HG03135 (cell line): ENCODE results near the gene KPTN.
A peak's percentile ranks its signal among the peaks of the same experiment; 100 is the strongest.

Experiments
- ATAC-seq: cut with Tn5 transposase; IDR thresholded peaks from one replicate; pipeline ENCODE4 v1.9.1; 2021; ENCODE audit warnings: mild to moderate bottlenecking, moderate library complexity; ENCODE audit not compliant: unreplicated experiment

Gene KPTN

DNA sequence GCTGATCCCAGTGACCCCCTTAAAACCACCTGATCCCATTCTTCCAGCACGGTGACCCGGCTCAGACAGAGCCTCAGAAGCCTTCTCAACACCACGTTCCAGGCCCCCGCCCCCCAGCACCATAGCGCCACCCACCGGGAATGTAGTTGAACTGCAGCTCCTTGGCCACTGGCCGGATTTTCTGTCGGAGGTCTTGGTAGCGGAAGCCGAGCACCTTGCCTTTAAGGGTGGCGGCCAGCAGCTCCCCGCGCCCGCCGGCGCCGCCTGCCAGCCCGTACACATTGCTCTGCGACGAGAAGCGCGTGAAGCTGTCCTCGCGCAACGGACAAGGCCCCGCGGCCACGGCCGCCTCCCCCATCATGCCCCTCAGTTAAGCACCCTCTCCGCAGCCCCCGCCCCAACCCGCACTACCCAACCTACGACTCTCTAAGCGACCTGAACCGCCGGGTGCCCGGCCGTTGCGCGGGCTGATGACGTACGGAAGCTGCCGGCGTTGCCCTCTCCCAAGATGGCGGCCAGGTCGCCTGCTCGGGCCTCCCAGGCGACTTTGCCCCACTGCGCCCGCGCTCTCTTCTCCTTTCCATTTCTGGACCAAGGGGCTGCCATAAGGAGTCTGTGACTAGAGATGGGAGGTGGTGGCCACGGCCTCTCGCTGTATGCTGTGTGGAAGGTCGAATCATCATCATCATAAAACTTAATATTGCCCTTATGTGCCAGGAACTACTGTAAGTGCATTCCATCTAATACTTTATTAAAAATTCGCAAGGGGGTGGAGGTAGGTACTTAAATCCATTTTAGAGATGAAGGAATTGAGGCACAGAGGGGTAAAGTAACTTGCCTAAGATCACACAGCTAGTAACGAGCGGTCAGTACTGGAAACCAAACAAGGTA is at the start of gene KPTN:
TSS of gene KPTN (minus strand) at position 420 of the 891 bp plus-strand sequence. CDS start at position 361, 59 bp downstream.
- peak; percentile 64 for ATAC-seq

DNA sequence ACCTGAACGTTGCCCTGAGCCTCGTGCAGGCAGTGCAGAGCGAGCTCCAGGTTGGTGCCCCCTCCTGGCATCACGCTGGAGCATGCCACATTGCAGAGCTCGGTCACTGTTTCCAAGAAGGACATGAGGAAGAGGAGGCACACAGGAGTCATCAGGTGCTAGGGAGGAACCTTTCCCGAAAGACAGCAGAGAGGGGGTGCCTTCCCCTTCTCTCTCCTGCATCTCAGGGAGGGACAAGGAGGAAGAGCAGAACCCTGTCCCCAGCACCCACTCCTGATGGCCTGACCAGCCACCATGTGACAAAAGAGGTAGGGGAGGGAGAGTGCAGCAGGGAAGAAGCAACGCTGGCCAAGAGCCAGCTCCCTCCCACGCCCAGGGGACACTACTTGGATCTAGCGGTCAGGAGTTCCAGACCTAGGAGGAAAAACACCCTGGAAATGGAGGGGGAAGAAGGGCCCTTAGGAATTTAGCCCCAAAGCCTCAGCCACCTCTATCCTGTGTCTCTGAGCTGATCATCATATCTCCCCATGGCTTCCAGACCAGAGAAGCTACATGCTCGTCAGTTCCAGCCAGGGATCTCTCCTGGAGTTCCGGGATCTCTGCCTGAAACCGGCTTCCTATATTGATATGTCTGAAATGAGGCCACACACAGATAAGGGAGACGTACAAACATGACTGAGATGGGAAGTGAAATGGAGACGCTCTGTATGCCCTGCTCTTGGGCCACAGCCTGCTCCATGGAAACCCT is 47.8 kb upstream of the KPTN start:
- ATAC-seq: no peak

DNA sequence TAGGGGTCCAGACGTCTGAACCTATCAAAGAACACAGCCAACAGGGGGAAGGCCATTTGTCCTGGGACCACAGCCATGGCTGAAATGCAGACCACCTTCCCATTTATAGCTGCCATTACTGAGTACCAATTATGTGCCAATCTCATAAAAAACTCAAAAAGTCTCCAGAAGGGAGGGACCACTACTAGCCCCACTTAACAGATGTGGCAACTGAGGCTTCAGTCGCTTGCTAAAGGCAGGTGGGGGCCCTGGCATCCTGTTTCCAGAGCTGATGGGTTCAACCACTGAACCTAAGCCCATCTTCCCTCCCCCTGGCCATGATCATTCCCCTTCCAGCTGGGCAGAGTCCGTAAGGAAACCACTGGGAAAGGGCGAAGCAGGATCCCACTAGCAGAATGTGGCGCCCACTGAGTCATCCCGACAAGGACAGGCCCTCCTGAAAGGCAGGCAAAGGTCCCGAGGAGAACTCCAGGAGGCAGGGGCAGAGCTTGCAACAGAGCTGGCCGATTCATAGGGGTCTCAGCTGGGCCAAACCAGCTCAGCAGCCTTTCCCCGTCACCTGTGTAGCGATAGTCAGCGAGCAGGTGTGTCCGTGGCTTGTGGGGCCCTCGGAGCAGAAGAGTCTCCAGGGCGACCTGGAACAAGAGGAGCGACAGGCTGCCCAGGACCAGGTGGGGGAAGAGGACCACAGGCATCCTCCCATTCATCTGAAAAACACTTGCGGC is 45.2 kb upstream of the KPTN start:
- ATAC-seq: no peak

DNA sequence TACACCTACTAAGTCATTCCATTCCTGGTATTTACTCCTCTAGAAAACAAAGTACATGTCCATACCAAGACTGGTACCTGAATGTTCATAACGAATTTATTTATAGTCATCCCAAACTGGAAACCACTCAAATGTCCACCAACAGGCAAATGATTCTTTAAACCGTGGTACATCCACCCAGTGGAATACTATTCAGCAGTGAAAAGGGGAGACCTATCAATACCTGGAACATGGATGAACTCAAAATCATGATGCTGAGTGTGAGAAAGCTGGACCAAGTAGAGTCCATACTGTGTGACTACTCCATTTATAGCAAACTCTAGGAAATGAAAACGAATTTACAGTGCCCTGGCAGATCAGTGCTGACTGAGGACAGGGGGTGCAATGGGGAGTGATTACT is 42.8 kb upstream of the KPTN start:
- ATAC-seq: no peak

DNA sequence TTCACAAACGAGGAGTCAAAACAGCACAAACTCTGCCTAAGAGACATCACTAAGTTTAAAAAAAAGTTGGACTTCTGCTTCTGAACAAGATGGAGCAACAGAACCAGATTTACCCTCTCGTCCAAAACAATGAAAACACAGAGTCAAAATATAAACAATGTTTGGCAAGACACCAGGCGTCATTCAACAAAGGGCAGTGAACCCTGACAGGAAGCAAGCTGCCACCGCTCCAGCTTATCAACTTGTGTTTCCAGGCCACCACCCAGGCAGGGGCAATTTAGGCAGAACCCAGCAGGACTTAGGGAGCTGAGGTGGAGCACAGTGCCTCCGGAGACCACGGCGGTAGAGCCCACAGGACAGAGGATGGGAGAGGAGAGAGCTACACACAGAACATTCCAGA is 39.5 kb upstream of the KPTN start:
- no peak for ATAC-seq

DNA sequence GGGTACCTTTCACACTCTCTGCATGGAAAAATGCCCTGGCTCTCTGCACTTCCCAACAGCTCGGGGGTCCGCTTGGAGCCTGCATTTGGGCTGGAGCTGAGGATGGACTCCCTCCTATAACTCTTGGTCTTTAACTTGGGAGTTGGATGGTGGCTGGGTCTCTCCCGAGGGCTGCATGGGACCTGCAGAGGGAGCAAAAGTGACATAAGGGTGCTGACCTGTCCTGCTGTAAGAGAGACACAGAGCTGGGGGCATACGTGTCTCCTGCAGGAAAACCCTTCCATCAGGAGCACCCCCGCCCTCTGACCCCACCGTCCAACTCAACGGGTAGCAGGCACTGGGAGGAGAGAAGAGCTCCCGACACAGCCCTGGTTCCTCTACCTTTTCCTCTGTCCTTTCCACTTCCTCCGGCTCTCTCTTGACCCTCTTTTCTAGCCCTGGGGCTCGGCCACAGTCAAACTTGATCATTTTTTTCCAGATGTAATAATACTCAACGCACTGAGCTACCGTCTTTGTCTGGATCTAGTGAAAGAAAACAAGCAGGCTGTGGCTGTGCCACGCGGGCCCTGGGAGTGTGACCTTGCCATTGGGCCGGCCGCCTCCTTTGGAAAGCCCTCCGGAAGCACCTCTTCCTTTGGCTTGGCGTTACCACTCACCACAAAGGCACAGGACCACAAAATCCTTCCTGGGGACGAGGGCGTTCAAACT is 37.6 kb upstream of the KPTN start:
- ATAC-seq: no peak

DNA sequence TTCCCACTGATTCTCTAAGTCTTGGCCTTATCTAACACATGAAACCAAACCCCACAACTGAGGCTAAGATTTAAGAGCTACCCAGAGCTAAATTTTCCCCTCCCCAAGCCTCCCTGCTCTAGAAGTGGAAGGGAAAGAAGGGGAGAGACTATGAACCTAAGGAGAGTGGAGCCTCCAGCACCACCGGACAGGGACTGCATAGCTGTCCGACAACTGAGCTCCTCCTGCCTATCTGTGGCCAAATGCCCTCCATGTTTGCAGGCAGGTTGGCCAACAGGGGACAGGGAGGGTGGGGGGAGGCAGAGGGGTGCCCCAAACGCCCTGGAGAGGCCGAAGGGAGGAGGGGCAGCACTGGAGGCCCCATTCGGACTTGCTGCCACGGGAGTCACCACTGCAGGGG is 36.8 kb upstream of the KPTN start:
- no peak for ATAC-seq

DNA sequence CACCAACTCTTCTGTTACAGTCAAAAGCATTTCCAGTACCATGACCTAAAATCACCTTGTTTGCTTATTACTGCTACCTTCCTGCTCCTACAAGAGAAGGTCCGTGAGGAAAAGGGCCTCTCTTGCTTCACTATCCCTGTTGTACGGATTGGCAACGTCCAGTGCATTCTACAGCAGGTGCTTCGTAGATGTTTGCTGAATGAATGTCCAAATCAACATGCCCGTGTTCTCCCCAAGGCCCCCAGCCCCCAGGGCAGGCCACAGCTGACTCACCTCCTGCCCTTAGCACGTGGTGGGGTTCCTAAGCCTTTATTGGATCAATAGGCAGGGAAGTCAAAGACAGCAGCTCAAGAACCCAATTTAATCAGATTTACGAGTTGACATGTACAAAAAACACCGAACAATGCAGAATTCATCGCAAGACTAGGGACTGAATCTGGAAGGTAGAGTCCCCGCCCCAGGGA is 36.4 kb upstream of the KPTN start:
- no peak for ATAC-seq

DNA sequence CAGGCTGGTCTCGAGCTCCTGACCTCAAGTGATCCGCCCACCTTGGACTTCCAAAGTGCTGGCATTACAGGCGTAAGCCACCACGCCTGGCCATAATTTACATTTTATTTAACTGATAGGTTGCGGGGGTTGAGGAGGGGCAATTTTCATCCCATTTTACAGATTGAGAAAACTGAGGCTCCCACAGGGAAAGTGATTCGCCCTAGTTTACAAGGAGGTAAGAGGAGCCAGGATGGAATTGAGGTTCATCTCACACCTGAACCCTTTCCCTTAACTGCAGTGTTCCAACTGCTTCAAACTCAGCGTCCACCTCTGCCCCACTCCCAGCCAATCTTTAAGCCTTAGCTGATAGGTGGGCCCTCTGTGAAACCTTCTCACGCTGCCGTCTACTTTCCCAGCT is 34.8 kb upstream of the KPTN start:
- ATAC-seq: no peak

DNA sequence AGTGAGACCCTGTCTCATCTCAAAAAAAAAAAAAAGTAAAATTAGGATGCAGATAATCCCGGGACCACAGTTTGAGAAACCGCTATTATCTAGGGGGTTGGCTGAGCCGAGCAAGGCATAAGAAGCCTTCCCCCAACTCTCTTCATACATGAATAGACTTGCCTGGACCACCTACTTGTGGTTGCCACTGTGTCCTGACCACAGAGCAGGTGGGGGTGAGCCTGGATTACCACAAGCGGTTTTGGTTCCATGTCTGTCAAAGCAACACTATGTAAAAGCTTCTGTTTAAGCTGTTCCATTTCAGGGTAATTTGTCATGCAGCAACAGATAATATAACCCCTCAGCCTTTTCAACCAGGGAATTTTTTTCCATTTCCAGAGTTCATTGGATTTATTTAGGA is 34.1 kb upstream of the KPTN start:
- no peak for ATAC-seq

DNA sequence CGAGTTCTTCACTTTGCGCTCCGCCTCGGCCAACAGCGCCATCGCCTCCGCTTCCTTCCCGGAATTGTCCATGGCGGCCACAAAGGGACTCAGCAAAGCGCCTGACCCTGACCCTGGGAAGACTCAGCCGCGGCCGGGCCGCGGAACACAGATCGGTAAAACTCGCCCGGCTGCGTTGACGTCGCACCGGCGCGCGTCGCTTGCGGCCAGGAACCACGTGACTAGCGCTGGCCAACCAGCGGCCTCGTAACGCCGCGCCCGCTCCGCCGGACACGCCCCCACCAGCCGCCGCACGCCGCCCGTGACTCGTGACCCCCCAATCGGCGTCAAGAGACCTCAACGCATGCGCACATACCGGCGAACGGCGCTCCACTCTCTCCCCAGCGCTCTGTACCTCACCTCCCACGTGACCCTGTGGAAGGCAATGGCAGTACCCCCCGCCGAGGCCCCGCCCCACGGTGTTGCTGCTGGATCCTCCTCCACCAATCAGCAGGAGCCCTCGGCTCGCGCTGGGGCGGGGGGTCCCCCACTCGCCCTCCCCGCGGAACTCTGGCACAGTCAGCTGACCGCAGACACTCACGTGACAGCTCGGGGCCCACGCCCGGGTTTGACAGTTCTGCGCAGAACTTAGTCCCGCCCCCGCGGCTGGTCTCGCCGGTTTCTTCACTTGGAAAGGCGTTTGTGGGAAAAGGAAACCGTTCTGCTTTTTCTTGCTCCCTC is 31.0 kb upstream of the KPTN start, which contains the start of gene NAPA:
TSS of gene NAPA (minus strand) at position 195 of the 720 bp plus-strand sequence. CDS start at position 72, 123 bp downstream.
- ATAC-seq: peak; percentile 85

DNA sequence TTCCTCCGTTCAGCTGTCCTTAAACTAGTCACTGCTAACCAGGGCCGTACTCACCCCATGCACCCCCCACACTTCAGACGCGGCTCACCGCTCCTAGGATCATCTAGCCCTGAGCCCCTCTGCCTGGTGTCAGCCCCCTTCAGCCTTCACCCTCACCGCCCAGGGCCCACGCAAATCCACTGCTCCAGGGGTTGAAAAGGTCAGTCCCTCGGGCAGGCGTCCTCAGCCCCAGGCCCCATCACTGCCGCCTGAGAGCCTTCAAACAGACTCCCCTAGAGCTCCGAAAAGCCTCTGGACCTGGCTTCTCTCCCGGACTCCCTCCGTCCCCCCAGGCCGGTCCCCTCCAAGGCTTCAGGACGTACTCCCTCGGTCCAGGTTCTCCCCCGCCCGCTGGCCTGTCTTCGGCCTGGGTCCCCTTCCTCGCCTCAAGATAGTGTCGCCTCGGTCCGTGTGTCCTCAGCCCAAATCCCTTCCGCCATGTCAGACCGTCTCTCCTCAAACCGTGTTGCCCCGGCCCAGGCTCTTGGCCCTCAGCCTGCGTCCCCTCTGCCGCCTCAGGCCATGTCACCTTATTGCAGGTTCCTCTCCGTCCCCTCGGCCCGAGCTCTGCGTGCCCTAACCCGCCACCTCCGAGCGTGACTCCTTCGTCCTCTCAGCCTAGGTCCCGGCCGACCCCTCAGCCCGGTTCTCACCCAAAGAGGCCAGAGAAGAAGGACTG is 30.3 kb upstream of the KPTN start:
- ATAC-seq: no peak

DNA sequence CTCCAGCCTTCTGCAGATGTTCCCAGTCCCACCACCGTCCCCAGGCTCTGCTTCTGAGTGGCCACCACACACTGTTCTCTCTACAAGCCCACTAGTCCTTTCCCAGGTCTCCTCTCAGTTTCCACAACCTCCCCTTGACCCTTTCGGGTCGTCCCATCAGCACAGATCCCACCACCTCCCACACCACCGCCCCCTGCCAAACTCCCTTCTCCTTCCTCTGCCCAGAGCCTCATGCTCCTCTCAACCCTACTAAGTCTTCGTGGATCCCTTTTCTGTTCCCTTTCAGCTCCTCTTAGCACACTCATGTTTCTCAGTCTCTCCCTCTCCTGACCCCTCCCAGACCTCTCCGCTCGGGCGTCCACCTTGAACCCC is 28.9 kb upstream of the KPTN start:
- no peak for ATAC-seq

DNA sequence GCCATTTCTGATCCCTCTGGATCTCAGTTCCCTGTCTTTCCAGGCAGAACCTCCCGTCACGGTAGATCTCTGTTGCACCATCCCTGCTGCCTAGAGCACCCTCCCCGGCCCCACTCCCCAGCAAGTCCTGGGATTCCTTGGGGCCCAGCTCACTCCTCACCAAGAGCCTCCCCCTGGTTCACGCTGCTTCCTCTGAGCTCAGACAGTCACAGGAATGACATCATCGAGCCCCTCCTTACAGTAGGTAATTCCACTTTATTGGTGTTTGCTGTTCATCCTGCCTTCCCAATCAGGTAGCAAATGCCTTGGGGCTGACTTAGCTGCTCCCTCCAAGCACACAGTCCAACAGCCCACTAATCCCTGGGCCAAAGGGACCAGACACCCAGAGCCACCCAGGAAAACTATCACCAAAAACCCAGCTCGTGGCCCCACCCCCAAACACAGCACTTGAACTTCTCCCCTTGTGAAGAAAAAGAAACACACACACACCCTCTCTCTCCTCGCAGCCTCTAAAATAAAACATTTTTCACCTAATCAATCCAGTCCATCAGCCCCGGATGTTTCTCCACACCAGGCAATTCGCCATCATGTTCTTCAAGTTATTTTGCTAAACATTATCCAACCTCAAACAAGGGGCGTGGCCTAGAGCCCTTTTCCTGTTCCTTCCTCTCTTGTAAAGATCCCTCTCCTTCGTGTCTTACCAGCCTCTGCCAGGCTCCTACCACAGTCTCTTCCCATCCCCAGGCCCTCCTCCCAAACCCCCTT is 28.3 kb upstream of the KPTN start:
- no peak for ATAC-seq

DNA sequence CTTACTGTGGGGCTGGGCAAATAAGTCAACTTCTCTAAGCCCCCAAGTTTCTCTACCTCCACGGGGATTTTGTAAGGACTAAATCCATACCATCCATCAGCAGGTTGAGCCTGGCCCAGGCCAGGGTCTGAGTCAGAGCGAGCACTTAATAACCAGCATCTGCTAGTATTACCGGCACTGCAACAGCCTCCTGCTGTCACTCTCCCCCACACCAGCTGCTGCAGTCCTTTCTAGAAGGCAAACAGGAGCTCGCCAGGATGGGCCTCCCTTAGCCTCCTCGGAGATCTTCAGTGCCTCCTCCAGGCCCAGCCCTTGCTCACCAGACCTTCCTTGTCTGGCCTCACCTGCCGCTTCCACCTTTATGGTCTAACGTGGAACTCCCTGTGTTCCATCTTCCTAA is 27.7 kb upstream of the KPTN start:
- ATAC-seq: no peak

DNA sequence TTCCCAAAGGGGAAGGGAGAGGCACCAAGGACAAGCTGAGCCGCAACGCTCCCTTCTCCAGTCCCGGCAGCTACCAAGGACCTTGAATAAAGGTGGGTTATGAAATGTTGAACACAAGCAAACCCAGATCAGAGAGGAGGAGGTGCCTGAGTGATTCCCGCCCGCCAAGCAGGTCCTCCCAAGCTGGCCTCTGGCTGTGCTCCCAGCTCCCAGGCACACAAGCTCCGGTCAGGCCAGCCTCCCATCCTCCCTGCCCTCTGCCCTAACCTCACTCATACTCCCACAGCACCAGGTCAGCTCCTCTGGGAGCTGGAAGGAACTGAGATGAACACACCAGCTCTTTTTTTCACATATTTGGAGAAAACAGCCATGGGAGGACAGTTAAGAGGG is 27.1 kb upstream of the KPTN start:
- ATAC-seq: no peak

DNA sequence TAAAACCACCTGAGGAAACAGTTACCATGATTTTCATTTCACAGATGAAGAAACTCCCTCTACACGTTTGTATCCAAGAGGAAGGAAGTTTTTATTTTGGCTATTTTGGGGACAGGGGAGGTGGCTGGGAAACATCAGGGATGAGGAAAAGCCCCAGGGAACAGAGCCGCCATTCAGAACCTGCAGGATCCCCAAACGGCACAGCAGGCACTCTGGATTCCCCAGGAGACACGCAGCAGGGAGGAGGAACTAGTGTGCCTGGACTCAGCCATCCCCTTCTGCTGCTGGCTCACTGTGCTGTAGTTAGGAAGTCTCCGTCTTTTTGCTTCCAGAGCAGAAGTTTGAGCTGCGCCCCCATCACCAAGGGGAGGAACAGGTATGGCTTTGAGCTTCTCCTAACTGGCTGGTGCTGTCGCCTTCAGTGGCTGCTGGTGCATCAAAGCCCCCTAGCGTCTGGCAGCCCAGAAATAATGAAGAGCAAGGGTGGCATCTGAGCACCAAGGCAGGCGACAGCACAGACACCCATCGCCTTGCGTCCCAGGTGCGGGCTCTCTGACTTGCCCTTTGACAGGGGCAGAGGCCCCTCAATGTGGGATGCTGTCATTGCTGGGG is 26.6 kb upstream of the KPTN start:
- ATAC-seq: no peak

DNA sequence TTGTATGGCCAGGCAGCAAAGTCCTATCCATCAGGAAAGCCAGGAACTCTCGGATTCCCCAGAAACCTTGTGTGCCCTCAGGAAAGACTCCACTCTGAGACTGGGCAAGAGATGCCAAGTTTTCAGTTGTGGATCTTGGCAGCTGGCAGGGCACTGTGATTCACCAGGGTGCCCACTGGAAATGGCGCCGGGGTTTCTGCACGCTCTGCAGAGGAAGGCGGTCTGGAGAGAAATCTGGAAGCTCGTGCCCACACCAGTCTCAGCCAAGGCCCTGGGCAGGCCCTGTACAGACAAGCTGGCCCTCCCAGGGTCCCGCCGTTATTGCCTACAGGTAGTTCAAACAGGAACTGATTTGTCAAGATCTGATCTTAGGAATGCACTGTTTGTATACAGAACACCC is 26.0 kb upstream of the KPTN start:
- no peak for ATAC-seq
